Liver (tissue), 9 donors: ENCODE measurements around the gene KRTAP4-12. TPM values are rescaled to one million over a fixed set of nuclear protein-coding genes. Genes with fewer than 3 reads are reported as not detected.
"Not testable (repeated sequence)": the region's sequence is repeated elsewhere in the genome, so short reads cannot be mapped to it uniquely, and the experiment has no call there.

Experiments
- DNase-seq: peaks from one replicate; pipeline ENCODE4 v3.0.0-alpha.2; 2017; ENCODE audit warnings: low spot score
- H3K27ac ChIP-seq, 2 donors: one replicate each; pipeline ENCODE4 v1.7.0; 2013; ENCODE audit warnings: inconsistent platforms in 2 of 2, low read length in 2 of 2, control low read depth in 1 of 2, low read depth in 1 of 2, mild to moderate bottlenecking in 1 of 2
- H3K27me3 ChIP-seq, 4 donors: one replicate each; pipeline versions ENCODE4 v1.6.1 to v1.7.0; 2013; ENCODE audit warnings: low read length in 3 of 4, inconsistent platforms in 1 of 4, mild to moderate bottlenecking in 1 of 4, moderate library complexity in 1 of 4; ENCODE audit not compliant: control insufficient read depth in 4 of 4, insufficient read depth in 4 of 4
- H3K36me3 ChIP-seq, 4 donors: one replicate each; pipeline versions ENCODE4 v1.6.1 to v1.7.0; 2013; ENCODE audit warnings: low read length in 3 of 4, mild to moderate bottlenecking in 3 of 4, low read depth in 1 of 4, moderate library complexity in 1 of 4; ENCODE audit not compliant: control insufficient read depth in 4 of 4, insufficient read depth in 3 of 4
- H3K4me1 ChIP-seq, 4 donors: one replicate each; pipeline versions ENCODE4 v1.6.1 to v1.7.0; 2013; ENCODE audit warnings: low read length in 3 of 4, mild to moderate bottlenecking in 3 of 4, moderate library complexity in 1 of 4; ENCODE audit not compliant: control insufficient read depth in 4 of 4, insufficient read depth in 4 of 4
- H3K4me3 ChIP-seq, 3 donors: one replicate each; pipeline versions ENCODE4 v1.6.1 to v1.7.0; 2013; ENCODE audit warnings: low read length in 3 of 3, control low read depth in 1 of 3, low read depth in 1 of 3, mild to moderate bottlenecking in 1 of 3
- H3K9ac ChIP-seq, 2 donors: one replicate each; pipeline ENCODE4 v1.7.0; 2013; ENCODE audit warnings: low read length in 2 of 2, mild to moderate bottlenecking in 2 of 2, moderate library complexity in 2 of 2, control low read depth in 1 of 2, low read depth in 1 of 2
- H3K9me3 ChIP-seq, 4 donors: one replicate each; pipeline versions ENCODE4 v1.6.1 to v1.7.0; 2013; ENCODE audit warnings: low read length in 3 of 4; ENCODE audit not compliant: control insufficient read depth in 4 of 4
- EGR1 ChIP-seq, 2 donors: IDR thresholded peaks; 2 replicates each; pipeline ENCODE4 v1.6.1; 2016 to 2018; ENCODE audit warnings: antibody characterized with exemption in 2 of 2, low read depth in 2 of 2
- FOXA1 ChIP-seq: IDR thresholded peaks from 2 replicates; pipeline ENCODE4 v1.6.1; 2016; ENCODE audit warnings: antibody characterized with exemption
- GABPA ChIP-seq, 2 donors: IDR thresholded peaks in 1 of 2; conservative IDR thresholded peaks in 1 of 2; 2 replicates each; pipeline ENCODE4 v1.6.1; 2016; ENCODE audit warnings: antibody characterized with exemption in 2 of 2, mild to moderate bottlenecking in 1 of 2, moderate library complexity in 1 of 2
- HNF4A ChIP-seq, 2 donors: conservative IDR thresholded peaks; 2 replicates each; pipeline ENCODE4 v1.6.1; 2016; ENCODE audit warnings: antibody characterized with exemption in 2 of 2, mild to moderate bottlenecking in 2 of 2
- HNF4G ChIP-seq: IDR thresholded peaks from 2 replicates; pipeline ENCODE4 v1.6.1; 2016; ENCODE audit warnings: antibody characterized with exemption
- JUND ChIP-seq, 2 donors: IDR thresholded peaks; 2 replicates each; pipeline ENCODE4 v1.6.1; 2016; ENCODE audit warnings: antibody characterized with exemption in 2 of 2
- NR2F2 ChIP-seq: IDR thresholded peaks from 2 replicates; pipeline ENCODE4 v1.6.1; 2016; ENCODE audit warnings: antibody characterized with exemption
- RAD21 ChIP-seq, 2 donors: IDR thresholded peaks; 2 replicates each; pipeline ENCODE4 v1.6.1; 2016; ENCODE audit warnings: antibody characterized with exemption in 2 of 2, mild to moderate bottlenecking in 2 of 2
- RXRA ChIP-seq, 2 donors: IDR thresholded peaks; 2 replicates each; pipeline ENCODE4 v1.6.1; 2017 to 2018; ENCODE audit warnings: antibody characterized with exemption in 2 of 2, mild to moderate bottlenecking in 1 of 2
- SP1 ChIP-seq: IDR thresholded peaks from 2 replicates; pipeline ENCODE4 v1.6.1; 2018; ENCODE audit warnings: antibody characterized with exemption, mild to moderate bottlenecking
- TAF1 ChIP-seq: conservative IDR thresholded peaks from 2 replicates; pipeline ENCODE4 v1.6.1; 2016; ENCODE audit warnings: antibody characterized with exemption, mild to moderate bottlenecking
- WGBS: extraction: QIAGEN DNeasy Blood & Tissue Kit; methylation state at CpG from one replicate; pipeline ENCODE4 v1.1.7; 2013; 5-methylcytosine and 5-hydroxymethylcytosine counted together
- polyA plus RNA-seq, 2 donors: library from polyadenylated mRNA; stranded (reverse) in 1 of 2; unstranded in 1 of 2; fragments of 200-250 nt in 1 of 2; fragments of >200 nt in 1 of 2; fragmentation: Nextera tagmentation in 1 of 2; extraction: Ambion mirVana in 1 of 2; gene quantifications; one replicate each; pipeline versions ENCODE4 v1.2.1 to v1.2.3, GENCODE V29; 2013 to 2015
- total RNA-seq, 2 donors: library from RNA; depleted of rRNA; stranded (reverse); fragments of >200 nt; gene quantifications; one replicate each; pipeline ENCODE4 v1.2.3, GENCODE V29; 2014
- TF ChIP-seq, protein P1 (sequence below): IDR thresholded peaks from 2 replicates; pipeline ENCODE4 v1.6.1; 2016; ENCODE audit warnings: antibody characterized with exemption
- TF ChIP-seq, protein P2 (sequence below): fragments of 150-350 bp; IDR thresholded peaks from 2 replicates; pipeline ENCODE4 v1.5.1; 2017; ENCODE audit warnings: improper control_type of control experiment, low read depth, low read length; ENCODE audit not compliant: missing input control
- TF ChIP-seq, protein P3 (sequence below): IDR thresholded peaks from 2 replicates; pipeline ENCODE4 v1.6.1; 2016; ENCODE audit warnings: antibody characterized with exemption
- donor health status: healthy.
- donor health status: healthy.
- donor health status: healthy.
- donor health status: healthy.
- donor health status: healthy.

Gene KRTAP4-12
- total and polyA plus RNA-seq, 4 donors = not detected

DNA sequence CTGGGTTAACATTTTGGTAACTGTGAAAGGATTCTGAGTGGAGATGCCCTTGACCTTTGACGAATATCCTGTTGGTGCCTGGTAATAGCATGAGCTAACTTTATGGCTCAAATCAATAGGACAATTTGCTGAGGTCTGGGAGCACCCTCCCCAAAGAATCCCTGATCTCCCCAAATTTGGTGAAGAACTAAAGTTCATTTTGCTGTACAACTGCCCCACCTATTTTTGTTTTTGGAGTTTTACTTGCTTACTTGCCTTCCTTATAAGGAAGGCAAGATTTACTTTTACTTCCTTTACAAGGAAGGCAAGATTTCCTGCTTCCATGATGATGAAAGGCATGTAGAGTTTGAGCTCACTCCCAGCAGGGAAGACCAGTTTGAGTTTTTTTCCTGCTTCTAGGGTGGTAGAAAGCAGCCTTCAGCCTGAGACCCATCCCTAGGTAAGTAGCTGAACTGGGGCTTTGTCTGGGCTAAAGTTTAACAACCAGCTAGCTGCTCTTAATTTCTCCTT is 16.0 kb downstream of the KRTAP4-12 start:
- Histone ChIP-seq H3K27me3 (no peaks in the 10 kb centered on the region), H3K9ac (no peak overlapping the region), H3K4me1 (no peaks in the 10 kb centered on the region), H3K9me3 (no peaks in the 10 kb centered on the region), H3K4me3 (no peak overlapping the region), H3K36me3 (no peaks in the 10 kb centered on the region), H3K27ac (no peak overlapping the region)
- TF ChIP-seq HNF4A (conservative IDR thresholded peaks at IDR 0.05) (no peak), TAF1 (no peak), NR2F2 (no peak), SP1 (no peak)
- no peak for DNase-seq
- WGBS = 49% methylated on average over 1 of the region's 1 CpG

DNA sequence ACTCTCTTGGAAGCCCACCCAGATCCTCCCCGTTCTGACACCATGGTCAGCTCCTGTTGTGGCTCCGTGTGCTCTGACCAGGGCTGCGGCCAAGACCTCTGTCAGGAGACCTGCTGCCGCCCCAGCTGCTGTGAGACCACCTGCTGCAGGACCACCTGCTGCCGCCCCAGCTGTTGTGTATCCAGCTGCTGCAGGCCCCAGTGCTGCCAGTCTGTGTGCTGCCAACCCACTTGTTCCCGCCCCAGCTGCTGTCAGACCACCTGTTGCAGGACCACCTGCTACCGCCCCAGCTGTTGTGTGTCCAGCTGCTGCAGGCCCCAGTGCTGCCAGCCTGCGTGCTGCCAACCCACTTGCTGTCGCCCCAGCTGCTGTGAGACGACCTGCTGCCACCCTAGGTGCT is 18.6 kb downstream of the KRTAP4-12 start, which contains the start of gene KRTAP4-9:
Gene KRTAP4-9, plus strand, starts transcription at position 43 of the 400 bp plus-strand sequence. Its CDS starts 0 bp downstream, at position 43.
- DNase-seq, H3K4me3 ChIP-seq, H3K36me3 ChIP-seq, H3K9ac ChIP-seq, H3K27me3 ChIP-seq, H3K9me3 ChIP-seq, H3K4me1 ChIP-seq, H3K27ac ChIP-seq: not testable (repeated sequence)
- 60% methylated on average over 9 of the region's 10 CpGs for WGBS

DNA sequence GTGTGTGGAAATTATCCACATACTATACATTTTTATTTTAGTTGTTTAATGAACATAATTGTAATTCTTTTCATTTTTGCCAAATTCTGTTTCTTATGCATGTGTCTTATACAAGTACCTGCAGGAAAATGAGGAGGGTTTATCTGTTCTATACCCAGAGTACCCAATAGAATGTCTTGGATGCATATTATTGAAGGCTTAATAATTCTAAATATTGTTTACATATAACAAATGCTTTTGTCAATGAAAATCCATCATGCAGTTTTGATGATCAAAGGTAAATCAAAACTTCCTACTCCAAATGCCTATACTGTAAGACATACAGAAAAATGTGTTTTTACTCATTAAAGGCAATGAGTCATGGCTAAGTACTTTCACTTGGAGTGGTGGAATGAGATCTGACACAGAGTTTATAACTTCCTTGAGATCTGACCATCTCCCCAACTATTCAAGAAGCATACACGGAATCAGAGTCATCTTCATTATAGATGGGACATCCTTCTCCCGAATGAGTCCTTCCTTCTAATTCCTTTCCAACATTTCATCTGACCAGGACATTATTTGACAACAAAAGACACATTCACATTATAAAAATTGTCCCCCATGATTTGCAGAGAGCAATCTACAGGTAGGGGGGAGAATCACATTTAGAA is 19.5 kb downstream of the KRTAP4-12 start:
- not testable (repeated sequence) for H3K27ac ChIP-seq, H3K4me3 ChIP-seq, H3K4me1 ChIP-seq, H3K27me3 ChIP-seq, H3K36me3 ChIP-seq, DNase-seq, H3K9me3 ChIP-seq, H3K9ac ChIP-seq
- 81% methylated on average over 2 of the region's 2 CpGs for WGBS

DNA sequence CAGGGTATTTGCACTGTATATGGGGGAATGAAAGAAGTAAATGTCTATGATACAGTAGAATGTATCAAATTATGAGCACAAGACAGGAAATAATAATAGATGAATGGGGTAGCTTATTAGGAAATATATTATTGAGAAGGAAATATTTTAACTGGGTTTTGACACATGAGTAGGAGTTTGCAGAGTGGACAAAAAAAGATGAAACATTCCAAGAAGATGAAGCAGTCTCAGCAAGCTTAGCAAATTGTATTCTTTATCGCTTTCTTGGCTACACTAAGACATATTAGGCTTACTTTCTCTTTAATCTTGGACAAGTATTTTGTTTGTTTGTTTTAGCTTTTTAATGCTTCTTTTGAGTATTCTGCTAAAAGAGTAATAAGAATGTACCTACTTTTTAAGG is 20.1 kb downstream of the KRTAP4-12 start:
- Histone ChIP-seq H3K27me3 (no peaks in the 10 kb centered on the region), H3K4me1 (no peaks in the 10 kb centered on the region)

More for the DNA sequence above, 20.1 kb downstream of the KRTAP4-12 start:
- no peak overlapping the region for H3K27ac ChIP-seq
- H3K36me3 ChIP-seq = no peaks in the 10 kb centered on the region
- no peaks in the 10 kb centered on the region for H3K9me3 ChIP-seq
- no peak overlapping the region for H3K9ac ChIP-seq
- no peak for TF ChIP-seq EGR1 (IDR thresholded peaks at IDR 0.05; ENCODE audit: low read depth in 2 of 2)
- no peak for TF ChIP-seq NR2F2
- TF ChIP-seq, protein P1, sequence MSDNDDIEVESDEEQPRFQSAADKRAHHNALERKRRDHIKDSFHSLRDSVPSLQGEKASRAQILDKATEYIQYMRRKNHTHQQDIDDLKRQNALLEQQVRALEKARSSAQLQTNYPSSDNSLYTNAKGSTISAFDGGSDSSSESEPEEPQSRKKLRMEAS = no peak
- TF ChIP-seq HNF4G = no peak
- TF ChIP-seq, protein P2, sequence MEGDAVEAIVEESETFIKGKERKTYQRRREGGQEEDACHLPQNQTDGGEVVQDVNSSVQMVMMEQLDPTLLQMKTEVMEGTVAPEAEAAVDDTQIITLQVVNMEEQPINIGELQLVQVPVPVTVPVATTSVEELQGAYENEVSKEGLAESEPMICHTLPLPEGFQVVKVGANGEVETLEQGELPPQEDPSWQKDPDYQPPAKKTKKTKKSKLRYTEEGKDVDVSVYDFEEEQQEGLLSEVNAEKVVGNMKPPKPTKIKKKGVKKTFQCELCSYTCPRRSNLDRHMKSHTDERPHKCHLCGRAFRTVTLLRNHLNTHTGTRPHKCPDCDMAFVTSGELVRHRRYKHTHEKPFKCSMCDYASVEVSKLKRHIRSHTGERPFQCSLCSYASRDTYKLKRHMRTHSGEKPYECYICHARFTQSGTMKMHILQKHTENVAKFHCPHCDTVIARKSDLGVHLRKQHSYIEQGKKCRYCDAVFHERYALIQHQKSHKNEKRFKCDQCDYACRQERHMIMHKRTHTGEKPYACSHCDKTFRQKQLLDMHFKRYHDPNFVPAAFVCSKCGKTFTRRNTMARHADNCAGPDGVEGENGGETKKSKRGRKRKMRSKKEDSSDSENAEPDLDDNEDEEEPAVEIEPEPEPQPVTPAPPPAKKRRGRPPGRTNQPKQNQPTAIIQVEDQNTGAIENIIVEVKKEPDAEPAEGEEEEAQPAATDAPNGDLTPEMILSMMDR = no peak
- no peak for TF ChIP-seq HNF4A (conservative IDR thresholded peaks at IDR 0.05)
- TF ChIP-seq, protein P3, sequence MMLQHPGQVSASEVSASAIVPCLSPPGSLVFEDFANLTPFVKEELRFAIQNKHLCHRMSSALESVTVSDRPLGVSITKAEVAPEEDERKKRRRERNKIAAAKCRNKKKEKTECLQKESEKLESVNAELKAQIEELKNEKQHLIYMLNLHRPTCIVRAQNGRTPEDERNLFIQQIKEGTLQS = no peak
- TF ChIP-seq RXRA (IDR thresholded peaks at IDR 0.05) = no peak
- no peak for TF ChIP-seq GABPA (IDR thresholded peaks at IDR 0.05 in 1 of 2, conservative IDR thresholded peaks at IDR 0.05 in 1 of 2)
- no peak for TF ChIP-seq RAD21 (IDR thresholded peaks at IDR 0.05)
- TF ChIP-seq FOXA1 = no peak
- TF ChIP-seq JUND (IDR thresholded peaks at IDR 0.05) = no peak
- no peak for TF ChIP-seq TAF1
- H3K4me3 ChIP-seq = no peak overlapping the region
- WGBS = 87% methylated on average over 1 of the region's 1 CpG
- no peak for DNase-seq
